Measurements from ENCODE around the gene ZNF438.
"Not testable (repeated sequence)": the region's sequence is repeated elsewhere in the genome, so short reads cannot be mapped to it uniquely, and the experiment has no call there.

Gene ZNF438

DNA sequence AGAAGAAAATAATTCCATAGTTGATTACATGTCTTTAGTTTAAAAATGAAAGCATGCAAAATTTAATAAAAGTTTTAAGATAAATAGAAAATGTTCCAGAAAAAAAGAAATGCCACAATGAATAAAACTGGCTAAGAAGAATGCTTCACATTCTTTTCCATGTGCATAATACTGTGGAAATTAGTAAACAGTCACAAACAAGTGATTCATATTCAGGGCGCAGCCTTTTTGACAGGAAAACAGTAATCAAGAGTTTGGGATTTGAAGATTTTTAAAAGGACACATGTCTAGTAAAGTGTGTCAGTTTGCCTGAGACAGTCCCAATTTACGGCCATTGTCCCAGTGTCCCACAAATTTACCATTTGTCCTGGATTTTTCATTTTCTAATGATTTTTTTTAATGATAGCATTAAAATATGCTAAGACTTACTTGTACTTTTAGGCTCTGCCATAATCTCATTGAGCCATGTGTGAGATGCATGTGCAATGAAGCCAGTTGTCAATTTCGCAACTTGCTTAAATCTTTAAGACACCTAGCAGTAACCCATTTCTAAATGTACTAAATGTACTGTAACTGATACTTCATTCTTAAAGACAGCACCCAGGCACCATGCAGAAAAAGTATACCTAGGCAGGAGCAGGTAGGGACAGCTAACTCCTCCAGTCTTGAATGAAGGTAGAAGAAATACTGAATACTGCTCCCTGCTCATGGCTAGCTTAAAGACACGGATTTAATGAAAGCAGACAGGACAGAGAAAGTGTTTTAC is 46.9 kb downstream of the ZNF438 start:
- no peak for DNase-seq

DNA sequence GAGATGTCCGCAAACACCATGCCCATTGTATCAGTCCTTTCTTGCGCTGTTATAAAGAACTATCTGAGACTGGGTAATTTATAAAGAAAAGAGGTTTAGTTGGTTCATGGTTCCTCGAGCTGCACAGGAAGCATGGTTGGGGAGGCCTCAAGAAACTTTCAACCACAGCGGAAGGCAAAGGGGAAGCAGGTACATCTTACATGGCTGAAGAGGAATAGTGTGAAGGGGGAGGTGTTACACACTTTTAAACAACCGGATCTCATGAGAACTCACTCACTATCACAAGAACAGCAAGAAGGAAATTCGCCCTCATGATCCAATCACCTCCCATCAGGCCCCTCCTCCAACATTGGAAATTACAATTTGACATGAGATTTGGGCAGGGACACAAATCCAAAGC is 48.5 kb downstream of the ZNF438 start:
- not testable (repeated sequence) for DNase-seq

DNA sequence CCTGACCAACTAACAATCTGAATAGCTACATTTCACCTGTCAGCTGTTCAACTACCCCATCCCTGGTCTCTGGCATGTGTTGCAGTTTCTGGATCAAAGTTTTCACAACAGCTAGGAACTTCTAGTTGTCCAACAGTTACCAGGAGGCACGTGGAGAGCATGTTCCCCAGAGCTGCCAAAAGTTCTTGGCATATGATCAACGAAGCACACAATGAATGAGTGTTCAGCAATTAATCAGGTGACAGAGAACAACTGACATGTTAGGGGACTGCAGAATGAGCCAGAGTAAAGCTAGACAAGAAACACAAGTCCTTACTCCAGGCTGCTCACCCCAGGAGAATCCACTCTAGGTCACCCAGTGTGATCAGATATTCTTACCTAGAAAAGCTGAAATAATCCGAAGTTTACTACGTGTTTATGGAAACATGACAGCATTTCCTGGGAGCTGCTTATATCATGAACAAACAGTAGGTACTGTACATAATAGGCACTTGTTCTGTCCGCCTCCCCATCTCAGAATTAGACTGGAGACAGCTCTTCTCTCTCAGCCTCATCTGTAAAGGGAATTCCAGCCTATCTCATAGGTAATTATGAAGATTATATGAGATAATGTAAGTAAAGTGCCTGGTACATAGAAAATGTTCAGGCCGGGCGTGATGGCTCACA is 50.6 kb downstream of the ZNF438 start:
- no peak for DNase-seq

DNA sequence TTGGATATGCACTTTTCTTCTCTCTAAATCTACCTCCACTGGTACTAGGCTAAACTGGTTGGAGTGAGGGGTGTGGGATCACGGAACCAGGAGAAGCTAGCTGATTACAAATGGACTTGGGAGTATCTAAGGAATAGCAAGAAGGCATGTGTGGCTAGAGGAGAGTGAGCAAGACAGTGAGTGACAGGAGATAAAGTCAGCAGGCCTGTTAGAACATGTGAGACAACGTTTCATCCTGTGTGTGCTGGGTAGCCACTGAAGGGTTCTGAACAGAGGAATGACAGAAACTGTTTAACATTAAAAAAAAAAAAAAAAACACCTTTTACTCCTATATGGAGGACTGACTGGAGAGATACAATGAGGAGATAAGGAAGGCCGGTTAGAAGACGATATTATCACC is 51.7 kb downstream of the ZNF438 start:
- DNase-seq = no peak

DNA sequence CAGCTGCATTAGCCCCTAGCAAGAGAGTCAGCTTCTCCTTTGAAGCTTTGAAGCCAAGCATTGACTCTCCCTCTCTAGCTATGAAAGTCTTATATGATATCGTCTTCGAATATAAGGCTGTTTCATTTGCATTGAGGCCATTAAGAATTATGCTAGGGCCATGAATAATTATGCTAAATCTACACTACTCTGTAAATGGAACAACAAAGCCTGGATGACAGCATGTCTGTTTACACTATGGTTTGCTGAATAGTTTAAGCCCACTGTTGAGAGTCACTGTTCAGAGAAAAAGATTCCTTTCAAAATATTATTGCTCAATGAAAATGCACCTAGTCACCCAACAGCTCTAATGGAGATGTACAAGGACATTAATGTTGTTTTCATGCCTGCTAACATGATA is 52.8 kb downstream of the ZNF438 start:
- no peak for DNase-seq

DNA sequence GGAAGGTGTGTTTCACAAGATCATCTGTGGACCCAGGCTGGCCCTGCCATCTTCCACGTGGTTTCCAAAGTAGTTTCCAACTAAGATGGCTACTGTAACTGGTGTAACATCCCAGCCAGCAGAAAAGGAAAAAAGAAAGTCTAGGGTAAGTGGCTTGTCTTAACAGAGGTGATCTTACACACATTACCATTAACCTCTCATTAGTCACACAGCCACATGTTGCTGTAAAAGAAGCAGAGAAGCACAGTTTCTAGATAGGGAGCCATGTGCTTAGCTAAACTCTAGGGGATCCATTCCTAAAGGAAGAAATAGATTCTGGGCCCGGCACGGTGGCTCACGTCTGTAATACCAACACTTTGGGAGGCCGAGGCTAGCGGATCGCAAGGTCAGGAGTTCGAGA is 54.3 kb downstream of the ZNF438 start:
- DNase-seq = no peak

DNA sequence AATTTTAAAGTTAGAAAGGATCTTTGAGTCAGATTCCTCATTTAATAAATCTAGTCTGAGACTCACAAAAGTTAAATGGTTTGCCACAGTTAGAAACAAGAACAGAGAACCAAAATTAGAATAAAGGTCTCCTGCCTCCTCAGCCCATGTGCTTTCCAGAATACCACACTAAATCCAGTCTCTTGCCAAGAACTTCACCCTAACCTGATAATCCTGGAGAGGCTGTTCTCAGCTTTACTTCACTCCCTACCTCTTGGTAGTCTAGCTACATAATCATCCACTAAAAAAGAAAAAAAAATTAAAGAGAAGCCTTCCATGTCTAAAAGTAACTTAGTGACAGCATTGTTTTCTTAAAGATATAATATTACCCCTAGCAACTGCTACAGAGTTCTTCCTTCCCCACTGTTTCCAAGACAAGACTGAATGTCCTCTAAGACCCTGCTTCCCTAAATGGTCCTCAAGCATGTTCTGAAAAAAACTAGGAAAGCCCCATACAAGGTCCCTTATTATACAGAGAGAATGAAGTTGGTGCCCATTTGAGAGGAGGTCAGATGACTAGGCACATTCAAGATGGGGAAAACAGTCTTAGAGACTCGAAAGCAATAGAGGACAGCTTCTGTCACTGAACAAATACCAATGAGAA is 56.8 kb downstream of the ZNF438 start:
- DNase-seq = no peak

DNA sequence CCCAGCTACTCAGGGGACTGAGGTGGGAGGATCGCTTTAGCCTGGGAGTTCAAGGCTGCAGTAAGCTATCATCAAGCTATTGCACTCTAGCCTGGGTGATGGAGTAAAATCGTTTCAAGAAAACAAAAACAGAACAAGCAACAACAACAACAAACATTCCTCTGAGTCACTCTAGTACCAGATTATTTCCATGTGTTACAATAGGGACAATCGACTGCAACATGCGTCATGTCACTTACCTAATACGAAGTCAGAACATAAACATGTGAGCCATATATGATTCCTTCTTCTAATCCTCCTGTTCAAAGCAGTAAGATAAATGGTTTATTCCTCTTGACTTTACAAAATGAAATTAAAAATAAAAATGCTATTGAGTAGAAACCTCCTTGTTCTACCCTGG is 57.3 kb downstream of the ZNF438 start:
- no peak for DNase-seq

DNA sequence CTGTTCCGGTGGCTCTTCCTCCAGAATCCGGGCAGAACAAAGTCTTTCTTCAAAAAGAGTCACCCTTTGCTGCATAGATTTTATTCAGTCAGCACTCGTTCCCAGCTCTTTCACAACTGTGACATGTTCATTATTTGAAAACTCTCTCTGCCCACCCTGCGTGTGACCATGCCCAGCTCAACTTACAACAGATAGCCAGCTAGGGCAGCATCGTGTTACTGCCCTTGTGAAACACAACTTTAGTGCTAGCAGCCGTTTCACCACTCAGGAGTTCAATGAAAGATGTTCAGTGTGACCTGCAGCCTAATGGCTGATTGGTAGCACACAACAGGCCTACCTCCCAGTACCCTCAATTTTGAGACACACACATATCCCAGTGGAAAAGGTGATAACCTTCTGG is 57.9 kb downstream of the ZNF438 start:
- DNase-seq = no peak

DNA sequence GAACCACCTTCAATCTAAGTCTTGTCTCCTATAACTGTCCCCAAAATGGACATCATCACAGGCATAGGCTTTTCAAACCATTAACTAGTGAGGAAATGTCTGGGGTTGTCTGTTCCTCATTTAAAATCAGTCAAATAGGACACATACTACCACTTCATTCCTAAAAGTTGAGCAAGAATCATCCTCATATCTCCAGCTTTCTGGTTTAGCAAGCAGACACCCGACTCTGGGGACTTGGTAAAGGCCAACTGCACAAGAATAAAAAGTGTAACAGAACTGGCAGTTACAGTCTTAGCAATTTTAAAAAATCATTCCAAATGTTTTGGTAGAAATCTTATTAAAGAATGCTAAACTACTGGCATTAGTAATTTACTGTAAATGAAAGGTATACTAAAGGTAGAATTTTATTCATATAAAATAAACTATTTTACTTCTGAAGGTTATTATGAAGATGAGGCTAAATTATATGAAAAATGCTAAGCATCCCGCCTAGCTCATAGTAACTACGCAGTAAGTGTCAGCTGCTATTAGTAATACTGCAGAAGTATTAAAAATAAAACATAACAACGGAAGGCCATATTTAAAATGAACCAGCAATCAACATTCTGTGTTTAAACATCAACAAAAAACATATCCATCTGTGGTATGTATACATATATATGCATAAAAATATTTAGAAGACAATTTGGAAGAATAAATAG is 60.8 kb downstream of the ZNF438 start:
- no peak for DNase-seq

DNA sequence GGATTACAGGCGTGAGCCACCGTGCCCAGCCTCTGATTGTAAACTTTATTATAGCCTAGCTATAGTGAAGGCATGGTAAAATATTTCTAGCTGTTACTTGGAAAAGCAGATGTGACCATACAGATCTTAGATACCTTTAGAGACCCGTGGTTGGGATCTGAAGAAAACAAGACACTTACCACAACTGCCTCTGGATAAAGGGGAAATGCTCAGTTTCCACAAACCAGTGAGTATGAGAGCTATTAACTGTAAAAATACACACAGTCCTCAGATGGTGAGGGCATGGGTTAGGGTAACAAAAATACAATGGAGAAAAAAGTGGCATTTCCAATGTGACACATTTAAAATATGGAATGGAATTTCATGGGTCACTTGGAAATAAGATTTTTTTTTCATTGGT is 63.0 kb downstream of the ZNF438 start:
- no peak for DNase-seq

DNA sequence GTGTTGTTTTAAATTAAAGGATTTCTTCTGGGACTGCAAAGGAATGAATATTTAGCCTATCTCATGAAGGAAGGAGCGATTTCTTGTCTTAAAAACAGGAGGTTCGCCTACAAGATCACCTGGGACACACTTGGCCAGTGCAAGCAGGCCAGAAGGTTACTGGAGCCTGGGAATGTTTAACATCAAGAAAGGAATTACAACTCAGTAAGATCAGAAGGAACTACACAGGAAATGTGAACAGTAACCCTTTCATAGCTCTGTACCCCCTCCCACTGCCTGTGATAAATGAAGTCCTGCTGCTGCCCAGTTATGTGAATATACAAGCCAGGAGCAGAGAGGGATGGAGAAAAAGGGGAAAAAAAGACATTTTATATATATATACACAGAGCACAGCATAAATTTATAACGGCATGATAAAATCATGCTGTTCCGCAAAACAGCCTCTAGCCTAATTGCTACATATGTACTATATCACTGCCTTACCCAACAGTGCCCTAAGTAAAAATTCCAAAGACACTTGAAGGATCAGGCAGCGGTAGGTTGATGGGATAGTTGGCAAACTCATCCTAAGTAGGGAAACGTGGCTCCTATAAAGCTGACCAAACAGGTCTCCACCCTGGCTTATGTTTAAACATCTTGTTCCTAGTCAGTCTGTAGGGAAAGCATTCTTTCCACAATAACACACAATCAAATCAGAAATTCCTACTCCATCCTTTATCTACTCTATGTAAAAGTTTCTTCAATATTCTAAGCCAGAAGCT is 63.8 kb downstream of the ZNF438 start:
- DNase-seq = no peak

DNA sequence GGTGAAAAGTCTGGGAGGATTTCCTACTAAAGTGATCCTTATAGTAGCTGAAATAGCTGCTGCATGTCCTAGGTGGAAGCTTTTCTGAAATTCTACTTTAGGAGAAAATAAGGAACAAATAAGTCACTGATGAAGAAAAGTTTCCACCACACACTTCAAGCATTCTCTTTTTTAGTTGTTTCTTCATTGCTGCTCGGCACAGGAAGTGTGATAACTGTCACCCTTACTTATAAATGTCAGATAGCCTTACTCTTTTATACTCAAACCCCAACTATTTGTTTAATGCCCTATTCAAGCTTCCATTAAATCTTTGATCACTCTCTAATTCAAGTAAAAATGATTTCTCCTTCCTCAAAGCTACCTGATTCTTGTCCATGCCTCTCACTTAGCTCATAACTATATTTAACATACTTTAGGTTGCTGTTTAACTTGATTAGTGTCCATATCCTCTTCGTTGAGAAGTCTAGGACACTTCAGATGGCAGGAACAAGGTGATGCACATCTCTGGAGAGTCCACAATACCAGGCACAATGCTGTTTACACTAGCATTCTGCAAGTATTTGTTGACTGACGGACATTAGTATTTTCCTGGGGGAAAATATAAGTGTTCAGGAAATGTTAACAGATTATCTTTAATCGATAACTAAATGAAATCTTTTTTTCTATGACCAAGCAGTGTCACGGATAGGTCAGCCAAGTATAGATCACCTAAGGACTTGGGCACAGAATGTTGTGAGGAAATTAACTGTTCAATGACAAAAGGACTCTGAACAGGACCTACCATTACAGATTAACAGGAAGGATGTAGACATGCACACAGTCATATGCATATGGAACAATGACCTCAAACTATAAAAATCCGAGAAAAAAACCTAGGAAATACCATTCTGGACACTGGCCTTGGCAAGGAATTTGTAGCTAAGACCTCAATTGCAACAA is 67.4 kb downstream of the ZNF438 start:
- no peak for DNase-seq

DNA sequence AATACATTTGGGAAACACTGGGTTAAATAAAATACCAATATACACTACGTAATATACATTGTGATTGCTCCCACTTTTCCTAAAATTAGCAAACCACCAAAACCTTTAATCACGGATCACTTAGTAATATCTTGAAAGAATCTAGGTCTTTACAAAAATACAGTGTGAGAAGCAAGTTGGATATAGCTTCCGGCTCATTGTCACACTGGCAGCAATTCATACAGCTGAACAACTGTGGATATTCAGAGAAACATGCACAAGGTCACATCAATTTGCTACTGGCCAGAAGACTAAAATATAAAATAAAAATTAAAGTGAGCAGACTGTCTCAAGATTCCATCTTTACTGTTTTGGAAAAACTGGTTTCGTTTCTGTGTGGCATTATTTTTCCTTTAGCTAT is 69.1 kb downstream of the ZNF438 start:
- no peak for DNase-seq

DNA sequence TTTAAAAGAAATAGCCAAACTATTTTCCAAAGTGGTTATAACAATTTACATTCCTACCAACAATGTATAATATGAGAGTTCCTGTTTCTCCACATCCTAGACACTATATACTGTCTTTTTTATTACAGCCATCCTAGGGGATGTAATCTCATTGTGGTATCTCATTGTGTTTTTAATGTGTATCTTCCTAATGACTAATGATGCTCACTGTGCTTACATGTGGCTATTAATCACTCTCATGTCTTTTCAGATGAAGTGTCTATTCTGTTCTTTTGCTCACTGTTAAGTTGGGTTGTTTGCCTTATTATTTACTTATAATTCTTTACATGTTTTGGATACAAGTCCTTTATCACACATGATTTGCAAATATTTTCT is 71.8 kb downstream of the ZNF438 start:
- no peak for DNase-seq

DNA sequence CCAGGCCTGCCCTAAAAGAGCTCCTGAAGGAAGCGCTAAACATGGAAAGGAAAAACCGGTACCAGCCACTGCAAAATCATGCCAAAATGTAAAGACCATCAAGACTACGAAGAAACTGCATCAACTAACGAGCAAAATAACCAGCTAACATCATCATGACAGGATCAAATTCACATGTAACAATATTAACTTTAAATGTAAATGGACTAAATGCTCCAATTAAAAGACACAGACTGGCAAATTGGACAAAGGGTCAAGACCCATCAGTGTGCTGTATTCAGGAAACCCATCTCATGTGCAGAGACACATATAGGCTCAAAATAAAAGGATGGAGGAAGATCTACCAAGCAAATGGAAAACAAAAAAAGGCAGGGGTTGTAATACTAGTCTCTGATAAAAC is 82.4 kb downstream of the ZNF438 start:
- not testable (repeated sequence) for DNase-seq

DNA sequence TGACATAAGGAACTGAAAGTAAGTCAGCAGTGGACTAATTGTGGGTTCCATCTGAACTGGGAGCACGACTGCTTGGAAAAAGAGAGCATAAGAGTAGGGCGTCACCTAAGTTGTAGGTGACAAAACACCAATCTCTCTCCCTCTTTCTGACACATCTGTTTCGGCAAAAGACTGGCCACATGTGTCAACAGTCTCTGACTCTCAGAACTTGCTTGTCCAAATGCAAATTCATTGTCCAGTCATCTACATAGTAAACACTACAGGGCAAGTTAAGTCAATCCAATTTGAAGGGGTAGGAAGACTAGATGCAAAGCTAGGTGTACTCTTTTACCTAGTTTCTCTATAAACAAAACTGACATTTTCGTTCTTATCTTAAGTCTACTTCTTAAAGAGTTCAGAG is 87.7 kb downstream of the ZNF438 start:
- no peak for DNase-seq

DNA sequence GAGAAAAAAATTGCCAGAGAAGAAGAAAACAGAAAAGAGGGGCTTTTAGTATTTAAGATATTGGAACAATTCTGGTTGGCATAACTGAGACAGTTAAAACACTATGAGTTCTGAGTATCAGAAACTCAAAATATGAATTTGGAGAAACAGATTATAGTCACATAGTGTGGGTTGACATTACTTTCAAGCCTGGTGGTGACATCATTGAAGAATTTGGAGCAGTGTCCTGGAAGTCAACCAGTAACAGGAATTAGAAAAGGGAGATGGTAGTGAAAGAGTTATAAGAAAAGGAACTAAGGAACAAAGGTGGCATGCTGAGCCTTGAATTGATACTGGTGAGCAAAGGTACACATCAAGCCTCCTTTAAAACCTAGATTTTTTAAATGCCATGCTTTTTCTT is 88.2 kb downstream of the ZNF438 start:
- DNase-seq = no peak

DNA sequence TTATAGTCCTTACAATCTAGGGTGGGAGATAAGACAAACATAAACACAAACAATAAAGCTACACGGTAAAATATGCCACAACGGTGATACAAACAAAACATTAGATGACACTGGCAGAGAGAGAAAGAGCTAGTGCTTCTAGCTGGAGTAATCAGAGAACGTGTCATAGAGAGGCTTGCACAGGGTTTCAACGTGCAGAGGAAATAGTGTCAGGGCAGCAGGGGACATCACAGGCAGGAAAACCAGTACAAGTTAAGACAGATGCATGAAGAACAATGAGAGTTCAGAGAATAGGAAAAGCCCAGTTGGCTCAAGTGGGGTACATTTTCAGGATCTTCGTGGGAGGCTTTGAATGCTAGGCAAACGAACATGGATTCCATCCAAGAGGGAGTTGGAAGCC is 91.4 kb downstream of the ZNF438 start:
- DNase-seq = no peak

DNA sequence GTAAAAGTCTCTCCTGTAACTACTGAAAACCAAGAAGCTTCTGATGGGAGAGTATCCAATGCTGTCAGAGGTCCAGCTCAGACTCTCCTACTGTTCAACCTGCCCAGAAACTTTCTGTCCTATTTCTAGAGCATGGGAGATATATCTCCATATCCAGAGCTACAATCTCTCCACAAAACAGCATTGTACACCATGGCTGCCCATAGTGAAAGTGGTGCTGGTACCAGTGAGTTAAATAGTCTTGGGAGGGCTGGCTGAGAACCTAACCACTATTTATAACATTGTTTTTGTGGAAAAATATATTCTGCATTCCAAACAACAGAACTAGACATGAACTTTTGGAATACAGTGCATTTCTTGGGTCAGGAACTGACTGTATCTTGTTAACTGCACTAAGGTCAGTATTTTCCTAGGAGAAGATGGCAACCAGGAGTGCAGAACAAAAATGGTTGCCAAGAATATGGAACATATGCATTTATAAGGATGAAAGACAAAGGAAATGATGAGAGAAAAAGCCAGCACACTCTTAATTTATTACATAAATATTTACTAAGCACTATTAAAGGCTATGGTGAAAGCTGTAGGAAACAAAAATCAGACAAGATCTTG is 91.9 kb downstream of the ZNF438 start:
- no peak for DNase-seq

DNA sequence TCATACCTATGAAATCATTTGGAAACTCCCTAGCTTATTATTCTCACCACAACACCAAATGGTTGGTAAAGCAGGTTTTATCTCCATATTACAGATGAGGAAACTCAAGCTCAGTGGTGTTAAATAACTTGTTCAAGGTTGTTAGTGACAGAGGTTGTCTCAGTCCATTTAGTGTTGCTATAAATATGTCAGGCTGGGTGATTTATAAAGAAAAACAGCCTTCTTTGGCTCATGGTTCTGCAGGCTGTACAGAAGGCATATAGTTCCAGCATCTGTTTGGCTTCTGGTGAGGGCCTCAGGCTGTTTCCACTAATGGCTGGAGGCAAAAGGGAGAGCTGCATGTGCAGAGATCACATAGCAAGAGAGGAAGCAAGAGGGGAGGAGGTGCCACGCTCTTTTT is 96.6 kb downstream of the ZNF438 start:
- DNase-seq = no peak

Data from DMS79 (cell line).